ENCODE data around the gene INPP5B.
"Not testable (repeated sequence)": the region's sequence is repeated elsewhere in the genome, so short reads cannot be mapped to it uniquely, and the experiment has no call there.

DNA sequence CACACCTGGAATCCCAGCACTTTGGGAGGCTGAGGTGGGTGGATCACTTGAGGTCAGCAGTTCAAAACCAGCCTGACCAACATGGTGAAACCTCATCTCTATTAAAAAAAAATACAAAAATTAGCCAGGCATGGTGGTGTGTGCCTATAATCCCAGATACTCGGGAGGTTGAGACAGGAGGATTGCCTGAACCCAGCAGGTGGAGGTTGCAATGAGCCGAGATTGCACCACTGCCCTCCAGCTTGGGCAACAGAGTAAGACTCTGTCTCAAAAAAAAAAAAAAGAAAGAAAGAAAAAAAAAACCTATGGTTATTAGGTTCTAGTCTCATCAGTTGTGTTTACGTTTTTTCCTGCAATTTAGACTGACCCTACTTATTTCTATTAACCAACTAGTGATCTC lies 40.3 kb downstream of the INPP5B start:
- TF ChIP-seq, protein P1, sequence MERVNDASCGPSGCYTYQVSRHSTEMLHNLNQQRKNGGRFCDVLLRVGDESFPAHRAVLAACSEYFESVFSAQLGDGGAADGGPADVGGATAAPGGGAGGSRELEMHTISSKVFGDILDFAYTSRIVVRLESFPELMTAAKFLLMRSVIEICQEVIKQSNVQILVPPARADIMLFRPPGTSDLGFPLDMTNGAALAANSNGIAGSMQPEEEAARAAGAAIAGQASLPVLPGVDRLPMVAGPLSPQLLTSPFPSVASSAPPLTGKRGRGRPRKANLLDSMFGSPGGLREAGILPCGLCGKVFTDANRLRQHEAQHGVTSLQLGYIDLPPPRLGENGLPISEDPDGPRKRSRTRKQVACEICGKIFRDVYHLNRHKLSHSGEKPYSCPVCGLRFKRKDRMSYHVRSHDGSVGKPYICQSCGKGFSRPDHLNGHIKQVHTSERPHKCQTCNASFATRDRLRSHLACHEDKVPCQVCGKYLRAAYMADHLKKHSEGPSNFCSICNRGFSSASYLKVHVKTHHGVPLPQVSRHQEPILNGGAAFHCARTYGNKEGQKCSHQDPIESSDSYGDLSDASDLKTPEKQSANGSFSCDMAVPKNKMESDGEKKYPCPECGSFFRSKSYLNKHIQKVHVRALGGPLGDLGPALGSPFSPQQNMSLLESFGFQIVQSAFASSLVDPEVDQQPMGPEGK (CRISPR knock-in tag; IDR thresholded peaks at IDR 0.05) = not testable (repeated sequence)
- not testable (repeated sequence) for TF ChIP-seq MTA1 (CRISPR knock-in tag; IDR thresholded peaks at IDR 0.05; ENCODE audit: borderline replicate concordance); ZNF383 (CRISPR knock-in tag; IDR thresholded peaks at IDR 0.05; ENCODE audit: borderline replicate concordance); CBX2 (IDR thresholded peaks at IDR 0.05; ENCODE audit: low read depth, low read length); CBX2 (CRISPR knock-in tag; IDR thresholded peaks at IDR 0.05; ENCODE audit: low read depth); FOXA3 (CRISPR knock-in tag; IDR thresholded peaks at IDR 0.05)
- TF ChIP-seq, protein P2, sequence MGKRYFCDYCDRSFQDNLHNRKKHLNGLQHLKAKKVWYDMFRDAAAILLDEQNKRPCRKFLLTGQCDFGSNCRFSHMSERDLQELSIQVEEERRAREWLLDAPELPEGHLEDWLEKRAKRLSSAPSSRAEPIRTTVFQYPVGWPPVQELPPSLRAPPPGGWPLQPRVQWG (CRISPR knock-in tag; IDR thresholded peaks at IDR 0.05; ENCODE audit: borderline replicate concordance, low read depth) = not testable (repeated sequence)
- TF ChIP-seq, protein P3, sequence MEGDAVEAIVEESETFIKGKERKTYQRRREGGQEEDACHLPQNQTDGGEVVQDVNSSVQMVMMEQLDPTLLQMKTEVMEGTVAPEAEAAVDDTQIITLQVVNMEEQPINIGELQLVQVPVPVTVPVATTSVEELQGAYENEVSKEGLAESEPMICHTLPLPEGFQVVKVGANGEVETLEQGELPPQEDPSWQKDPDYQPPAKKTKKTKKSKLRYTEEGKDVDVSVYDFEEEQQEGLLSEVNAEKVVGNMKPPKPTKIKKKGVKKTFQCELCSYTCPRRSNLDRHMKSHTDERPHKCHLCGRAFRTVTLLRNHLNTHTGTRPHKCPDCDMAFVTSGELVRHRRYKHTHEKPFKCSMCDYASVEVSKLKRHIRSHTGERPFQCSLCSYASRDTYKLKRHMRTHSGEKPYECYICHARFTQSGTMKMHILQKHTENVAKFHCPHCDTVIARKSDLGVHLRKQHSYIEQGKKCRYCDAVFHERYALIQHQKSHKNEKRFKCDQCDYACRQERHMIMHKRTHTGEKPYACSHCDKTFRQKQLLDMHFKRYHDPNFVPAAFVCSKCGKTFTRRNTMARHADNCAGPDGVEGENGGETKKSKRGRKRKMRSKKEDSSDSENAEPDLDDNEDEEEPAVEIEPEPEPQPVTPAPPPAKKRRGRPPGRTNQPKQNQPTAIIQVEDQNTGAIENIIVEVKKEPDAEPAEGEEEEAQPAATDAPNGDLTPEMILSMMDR (CRISPR knock-in tag; IDR thresholded peaks at IDR 0.05) = not testable (repeated sequence)
